Stimulated activated CD4-positive, alpha-beta T cell treated with anti-CD3 and anti-CD28 coated beads, Interleukin-1b, Interleukin-23, amount 100 ng/mL, for 24 hours (primary cell): ENCODE data around the gene POC5.
"Not testable (repeated sequence)": the region's sequence is repeated elsewhere in the genome, so short reads cannot be mapped to it uniquely, and the experiment has no call there.

ENCODE experiments used
- DNase-seq, 4 experiments: peaks; one replicate each; pipeline ENCODE4 v3.0.0-alpha.2; 2020; ENCODE audit warnings: low read depth in 4 of 4, low spot score in 1 of 4

POC5 gene

GRCh38 chr5:75706016-75706415, 11.2 kb downstream of the POC5 start:
- DNase-seq: no peak

GRCh38 chr5:75701856-75702255, 15.4 kb downstream of the POC5 start:
- DNase-seq: no peak

GRCh38 chr5:75695472-75696351, 21.5 kb downstream of the POC5 start:
- DNase-seq: not testable (repeated sequence)

GRCh38 chr5:75694781-75695180, 22.5 kb downstream of the POC5 start:
- DNase-seq: no peak

- no peak for DNase-seq
Measured at GRCh38 chr5:75690669-75691068, 26.6 kb downstream of the POC5 start.

GRCh38 chr5:75686480-75686879, 30.8 kb downstream of the POC5 start:
- no peak for DNase-seq

- no peak for DNase-seq
Measured at GRCh38 chr5:75685141-75685540, 32.1 kb downstream of the POC5 start.

- DNase-seq: no peak
Measured at GRCh38 chr5:75681125-75681830, 36.0 kb downstream of the POC5 start.

- no peak for DNase-seq
Measured at GRCh38 chr5:75678155-75678554, 39.1 kb downstream of the POC5 start.

GRCh38 chr5:75677607-75678006, 39.6 kb downstream of the POC5 start:
- DNase-seq: no peak

- no peak for DNase-seq
Measured at GRCh38 chr5:75675783-75676182, 41.5 kb downstream of the POC5 start.

GRCh38 chr5:75672616-75673015, 44.6 kb downstream of the POC5 start:
- no peak for DNase-seq

GRCh38 chr5:75671506-75671905, 45.7 kb downstream of the POC5 start:
- DNase-seq: no peak

- DNase-seq: no peak
Measured at GRCh38 chr5:75670577-75670976, 46.7 kb downstream of the POC5 start.

GRCh38 chr5:75668977-75669689, 48.1 kb downstream of the POC5 start:
- DNase-seq: peak in 3 of 4 experiments; percentile 7 to 52 (median 26)

- no peak for DNase-seq
Measured at GRCh38 chr5:75668445-75668844, 48.8 kb downstream of the POC5 start.

GRCh38 chr5:75667586-75667985, 49.7 kb downstream of the POC5 start:
- DNase-seq: no peak

- DNase-seq: no peak
Measured at GRCh38 chr5:75666801-75667200, 50.4 kb downstream of the POC5 start.

GRCh38 chr5:75664979-75665378, 52.3 kb downstream of the POC5 start:
- DNase-seq: no peak

GRCh38 chr5:75663579-75664284, 53.5 kb downstream of the POC5 start:
- no peak for DNase-seq

- no peak for DNase-seq
Measured at GRCh38 chr5:75662061-75662460, 55.2 kb downstream of the POC5 start.
